HFF-Myc (cell line): Measurements from ENCODE around the gene ARPC5L.
A peak's percentile ranks its signal among the peaks of the same experiment; 100 is the strongest.
"Not testable (repeated sequence)": the region's sequence is repeated elsewhere in the genome, so short reads cannot be mapped to it uniquely, and the experiment has no call there.

Experiments used
- DNase-seq: peaks from one replicate; pipeline ENCODE4 v3.0.0-alpha.2; 2011; ENCODE audit warnings: low read depth; ENCODE audit errors: extremely low read depth
- H3K4me3 ChIP-seq: replicated peaks from 2 replicates; pipeline ENCODE4 v1.5.1; 2011; ENCODE audit warnings: low read depth, mild to moderate bottlenecking, control low read depth, low read length
- TF ChIP-seq, protein P1 (sequence below): IDR thresholded peaks from 2 replicates; pipeline ENCODE4 v1.5.1; 2012; ENCODE audit warnings: mild to moderate bottlenecking, low read depth, low read length, control low read depth; ENCODE audit errors: missing control alignments

ARPC5L gene

GRCh38 chr9:124843456-124844034 lies 18.4 kb upstream of the ARPC5L start:
- TF ChIP-seq, protein P1, sequence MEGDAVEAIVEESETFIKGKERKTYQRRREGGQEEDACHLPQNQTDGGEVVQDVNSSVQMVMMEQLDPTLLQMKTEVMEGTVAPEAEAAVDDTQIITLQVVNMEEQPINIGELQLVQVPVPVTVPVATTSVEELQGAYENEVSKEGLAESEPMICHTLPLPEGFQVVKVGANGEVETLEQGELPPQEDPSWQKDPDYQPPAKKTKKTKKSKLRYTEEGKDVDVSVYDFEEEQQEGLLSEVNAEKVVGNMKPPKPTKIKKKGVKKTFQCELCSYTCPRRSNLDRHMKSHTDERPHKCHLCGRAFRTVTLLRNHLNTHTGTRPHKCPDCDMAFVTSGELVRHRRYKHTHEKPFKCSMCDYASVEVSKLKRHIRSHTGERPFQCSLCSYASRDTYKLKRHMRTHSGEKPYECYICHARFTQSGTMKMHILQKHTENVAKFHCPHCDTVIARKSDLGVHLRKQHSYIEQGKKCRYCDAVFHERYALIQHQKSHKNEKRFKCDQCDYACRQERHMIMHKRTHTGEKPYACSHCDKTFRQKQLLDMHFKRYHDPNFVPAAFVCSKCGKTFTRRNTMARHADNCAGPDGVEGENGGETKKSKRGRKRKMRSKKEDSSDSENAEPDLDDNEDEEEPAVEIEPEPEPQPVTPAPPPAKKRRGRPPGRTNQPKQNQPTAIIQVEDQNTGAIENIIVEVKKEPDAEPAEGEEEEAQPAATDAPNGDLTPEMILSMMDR: no peak
- no peak overlapping the region for H3K4me3 ChIP-seq
- DNase-seq: no peak

GRCh38 chr9:124844291-124844690 lies 17.6 kb upstream of the ARPC5L start:
- DNase-seq: no peak
- H3K4me3 ChIP-seq: no peak overlapping the region
- TF ChIP-seq, protein P1: no peak

- DNase-seq, H3K4me3 ChIP-seq: not testable (repeated sequence)
Observed at GRCh38 chr9:124846467-124846866, 15.5 kb upstream of the ARPC5L start.

DNA sequence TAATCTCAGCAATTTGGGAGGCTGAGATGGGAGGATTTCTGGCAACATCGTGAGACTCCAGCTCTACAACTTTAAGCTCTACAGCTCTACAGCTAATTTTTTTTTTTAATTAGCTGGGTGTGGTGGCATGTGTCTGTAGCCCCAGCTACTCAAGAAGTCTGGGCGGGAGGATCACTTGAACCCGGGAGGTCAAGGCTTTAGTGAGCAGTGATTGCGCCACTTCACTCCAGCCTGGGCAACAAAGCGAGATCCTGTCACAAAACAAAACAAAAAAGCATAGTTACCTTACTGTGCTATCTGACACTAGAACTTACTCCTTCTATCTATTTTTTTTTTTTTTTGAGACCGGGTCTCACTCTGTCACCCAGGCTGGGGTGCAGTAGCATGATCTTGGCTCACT lies 15.0 kb upstream of the ARPC5L start:
- no peak overlapping the region for H3K4me3 ChIP-seq
- TF ChIP-seq, protein P1: no peak
- DNase-seq: no peak

GRCh38 chr9:124849801-124850200 lies 12.1 kb upstream of the ARPC5L start:
- no peak overlapping the region for H3K4me3 ChIP-seq
- no peak for DNase-seq
- TF ChIP-seq, protein P1: no peak

DNA sequence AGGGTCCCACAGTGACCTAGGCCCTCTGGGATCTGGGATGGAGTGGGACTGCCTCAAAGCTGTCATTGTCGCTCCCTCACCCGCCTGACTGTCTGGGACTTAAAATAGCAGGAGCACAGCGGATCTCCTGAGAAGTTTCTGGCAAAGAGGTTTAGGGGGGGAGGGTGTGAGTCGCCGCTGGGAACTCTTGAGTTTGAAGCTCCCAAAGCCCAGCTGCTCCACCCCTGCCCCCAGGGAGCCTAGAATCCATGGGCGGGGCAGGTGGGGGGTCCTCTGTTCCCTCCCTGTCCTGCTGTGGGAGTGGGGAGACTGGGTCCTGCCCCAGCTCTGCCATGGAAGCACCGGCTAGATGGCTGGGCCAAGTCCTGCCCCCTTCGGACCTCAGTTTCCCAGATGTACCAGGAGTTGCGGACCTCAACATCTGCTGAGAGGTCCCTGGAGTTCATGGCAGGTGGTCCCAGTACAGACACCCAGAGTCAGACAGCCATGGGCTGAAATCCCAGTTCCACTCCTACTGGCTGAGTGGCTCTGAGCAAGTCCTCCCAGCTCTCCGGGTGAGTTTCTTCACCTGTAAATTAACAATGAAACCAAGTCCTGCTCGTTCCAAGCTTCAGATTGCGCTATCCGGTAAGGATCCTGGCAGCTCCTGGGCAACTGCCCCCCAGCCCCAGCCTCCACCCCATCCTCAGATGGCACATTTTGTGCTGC lies 9.7 kb upstream of the ARPC5L start:
- peak overlapping the region; percentile 46; the same call in 1 of the 2 replicates for H3K4me3 ChIP-seq
- no peak for DNase-seq
- TF ChIP-seq, protein P1: no peak

- H3K4me3 ChIP-seq: peak within 1 kb of the TSS; percentile 46
- TF ChIP-seq, protein P1: peak; percentile 84
- no peak for DNase-seq
Observed at GRCh38 chr9:124852829-124853531, 8.9 kb upstream of the ARPC5L start, which contains the start of gene WDR38. TSS of gene WDR38 (plus strand) at chr9:124853460. CDS start at chr9:124853532, 72 bp downstream.
